Measurements from ENCODE around the gene FOXO3. TPM values are rescaled to one million over a fixed set of nuclear protein-coding genes. Genes with fewer than 3 reads are reported as not detected.

FOXO3 gene
- total and polyA plus RNA-seq, 7 donors = 13.8 to 84.7 (median 66.4) TPM

- DNase-seq = no peak
- Histone ChIP-seq H3K27me3 (no peaks in the 10 kb centered on the region), H3K4me1 (peaks cover 0 to 36% (median 35%) of the 10 kb centered on the region in 4 donors), H3K9me3 (peaks cover 0 to 2% (median 0%) of the 10 kb centered on the region in 4 donors), H3K36me3 (no peaks in the 10 kb centered on the region), H3K27ac (no peak overlapping the region), H3K4me3 (no peak overlapping the region)
- intact Hi-C loops (cut with DNase I) = no loop called here
- TF ChIP-seq POLR2AphosphoS5 (IDR thresholded peaks at IDR 0.05) (no peak), CTCF (IDR thresholded peaks at IDR 0.05) (no peak), POLR2A (IDR thresholded peaks at IDR 0.05) (no peak), EP300 (IDR thresholded peaks at IDR 0.05) (no peak)
- WGBS, 2 donors = 60 to 69% methylated on average over 8 of the region's 8 CpGs
Observed at GRCh38 chr6:108707328-108707976, 146.7 kb downstream of the FOXO3 start.

- H3K4me1 ChIP-seq = peaks cover 0 to 60% (median 53%) of the 10 kb centered on the region in 4 donors
- no peaks in the 10 kb centered on the region for H3K9me3 ChIP-seq
- intact Hi-C loops (cut with DNase I) = loop anchor here (5.0 kb wide), 1 partner anchor 153 kb away; no protein-coding TSS in a partner anchor
- H3K27me3 ChIP-seq = no peaks in the 10 kb centered on the region
- no peak overlapping the region for H3K4me3 ChIP-seq
- H3K36me3 ChIP-seq = no peaks in the 10 kb centered on the region
- peak in 3 of 4 donors; percentile 4 to 78 (median 55) for TF ChIP-seq EP300 (IDR thresholded peaks at IDR 0.05)
- peak in 3 of 4 donors; percentile 79 to 93 (median 87) for TF ChIP-seq POLR2AphosphoS5 (IDR thresholded peaks at IDR 0.05)
- TF ChIP-seq POLR2A (IDR thresholded peaks at IDR 0.05) = no peak
- DNase-seq = peak; percentile 82
- 81 to 85% methylated on average over 4 of the region's 4 CpGs for WGBS, 2 donors
- peak overlapping the region in 3 of 4 donors; percentile 49 to 78 (median 76) for H3K27ac ChIP-seq
Observed at GRCh38 chr6:108710030-108710429, 149.3 kb downstream of the FOXO3 start.

GRCh38 chr6:108710551-108710950 is 149.8 kb downstream of the FOXO3 start:
- peaks cover 0 to 60% (median 53%) of the 10 kb centered on the region in 4 donors for H3K4me1 ChIP-seq
- H3K36me3 ChIP-seq = no peaks in the 10 kb centered on the region
- H3K9me3 ChIP-seq = no peaks in the 10 kb centered on the region
- H3K27me3 ChIP-seq = no peaks in the 10 kb centered on the region
- no peak overlapping the region for H3K4me3 ChIP-seq
- intact Hi-C loops (cut with DNase I) = loop anchor here (5.0 kb wide), 1 partner anchor 153 kb away; no protein-coding TSS in a partner anchor
- TF ChIP-seq EP300 (IDR thresholded peaks at IDR 0.05) (no peak), POLR2A (IDR thresholded peaks at IDR 0.05) (no peak), POLR2AphosphoS5 (IDR thresholded peaks at IDR 0.05) (no peak), CTCF (IDR thresholded peaks at IDR 0.05) (no peak)
- H3K27ac ChIP-seq = peak overlapping the region in 3 of 4 donors; percentile 48 to 78 (median 76)
- DNase-seq = no peak
- WGBS, 2 donors = 81 to 85% methylated on average over 7 of the region's 7 CpGs

GRCh38 chr6:108711071-108711470 is 150.4 kb downstream of the FOXO3 start:
- H3K27me3 ChIP-seq = no peaks in the 10 kb centered on the region
- 88 to 92% methylated on average over 5 of the region's 5 CpGs for WGBS, 2 donors

More at GRCh38 chr6:108711071-108711470, 150.4 kb downstream of the FOXO3 start:
- TF ChIP-seq EP300 (IDR thresholded peaks at IDR 0.05) (peak in 3 of 4 donors; percentile 45 to 48 (median 48)), POLR2AphosphoS5 (IDR thresholded peaks at IDR 0.05) (peak; percentile 14 to 91 (median 82)), POLR2A (IDR thresholded peaks at IDR 0.05) (no peak), CTCF (IDR thresholded peaks at IDR 0.05) (no peak)
- peak overlapping the region in 3 of 4 donors; percentile 48 to 78 (median 76) for H3K27ac ChIP-seq
- intact Hi-C loops (cut with DNase I) = loop anchor here (5.0 kb wide), 1 partner anchor 154 kb away; no protein-coding TSS in a partner anchor
- no peaks in the 10 kb centered on the region for H3K9me3 ChIP-seq
- peaks cover 0 to 60% (median 53%) of the 10 kb centered on the region in 4 donors for H3K4me1 ChIP-seq
- no peak overlapping the region for H3K4me3 ChIP-seq
- H3K36me3 ChIP-seq = no peaks in the 10 kb centered on the region
- no peak for DNase-seq
